Left ventricle myocardium superior (tissue), 1 donor: ENCODE results near the gene USP24. TPM values are rescaled to one million over a fixed set of nuclear protein-coding genes. Genes with fewer than 3 reads are reported as not detected.
"Not testable (repeated sequence)": the region's sequence is repeated elsewhere in the genome, so short reads cannot be mapped to it uniquely, and the experiment has no call there.

Experiments used
- ATAC-seq: fragments of 200-7000 bp; cut with Tn5 transposase; one replicate; pipeline ENCODE4 v1.9.1; 2020; ENCODE audit warnings: mild to moderate bottlenecking, moderate library complexity
- DNase-seq: peaks from one replicate; pipeline ENCODE4 v3.0.0-alpha.2; 2020
- intact Hi-C: fragments of 100-400 bp; cut with micrococcal nuclease; formaldehyde crosslinking; loops from one replicate; pipeline ENCODE4 v1.11.0; 2022
- total RNA-seq: library from RNA; stranded (reverse); fragmentation: NEBNext Ultra II Directional; extraction: Animal tissue kit (Norgen Biotek cat#: 25700); gene quantifications from one replicate; pipeline ENCODE4 v1.2.1, GENCODE V29; 2021
- donor health status: DM: no; HTN: yes; CAD: no; lungs with severe emphysema.

Gene USP24
- total RNA-seq, 1 donor from 2014 or later, result 33.1 TPM

DNA sequence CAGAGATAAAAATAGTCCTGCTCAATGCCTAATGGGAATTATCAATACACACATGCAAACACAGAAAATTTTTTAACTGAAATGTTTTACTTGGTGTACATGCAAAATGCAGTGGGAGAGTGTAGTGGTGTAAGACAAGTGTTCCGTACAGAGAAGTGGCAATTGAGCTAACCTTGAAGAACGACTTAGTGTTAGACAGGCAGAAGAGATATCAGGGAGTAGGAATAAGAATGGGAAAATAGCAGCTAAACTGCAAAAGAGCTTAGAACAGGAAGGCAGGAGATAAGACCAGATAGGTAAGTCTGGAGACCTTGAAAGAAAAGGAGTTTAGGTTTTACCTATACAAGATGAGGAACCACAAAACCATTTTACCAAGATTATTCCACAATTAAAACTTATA, 9.0 kb downstream of the USP24 start:
- intact Hi-C loops, result loop anchor here (10.0 kb wide), 1 partner anchor 51 kb away; no protein-coding TSS in a partner anchor
- ATAC-seq, result peak; percentile 42
- DNase-seq, result no peak

DNA sequence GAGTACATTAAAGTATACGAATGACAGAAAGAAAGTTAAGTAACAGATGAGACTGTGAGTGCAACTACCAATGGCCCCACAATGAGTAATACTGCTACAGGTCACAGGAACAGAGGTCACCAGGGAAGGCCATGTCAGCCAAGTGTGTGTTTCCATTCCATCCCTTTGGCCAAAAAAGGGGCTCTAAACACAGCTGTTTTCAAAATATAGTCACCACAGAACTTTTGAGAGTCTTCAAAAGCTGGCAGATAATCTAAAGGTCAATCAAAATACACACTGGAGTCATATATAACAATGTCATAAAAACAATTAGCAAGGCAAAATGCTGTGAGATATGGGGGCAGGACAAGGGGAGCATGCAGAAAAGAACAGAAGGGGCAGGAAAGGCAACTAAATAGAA, 10.2 kb downstream of the USP24 start:
- DNase-seq (no peak), ATAC-seq (peak; percentile 54)
- intact Hi-C loops, result loop anchor here (10.0 kb wide), 1 partner anchor 50 kb away; no protein-coding TSS in a partner anchor

DNA sequence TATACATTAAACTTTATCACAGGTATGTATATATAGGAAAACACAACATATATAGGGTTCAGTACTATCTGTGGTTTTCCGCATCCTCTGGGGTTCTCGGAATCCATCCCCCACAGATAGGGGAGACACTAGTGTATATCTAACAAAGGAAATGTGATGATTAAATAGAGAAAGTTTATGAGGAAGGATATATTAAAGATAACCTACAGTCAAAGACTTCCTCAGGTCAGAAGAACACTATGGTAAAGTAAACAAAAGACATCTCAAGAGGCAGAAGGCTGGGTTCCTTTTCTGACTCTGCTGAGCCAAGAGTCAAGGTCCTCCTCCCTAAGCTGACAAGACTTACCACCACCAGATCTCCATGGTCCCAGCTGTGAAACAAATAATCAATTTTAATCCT, 12.1 kb downstream of the USP24 start:
- intact Hi-C loops, result loop anchor here (10.0 kb wide), 1 partner anchor 48 kb away; no protein-coding TSS in a partner anchor
- ATAC-seq (no peak), DNase-seq (no peak)

DNA sequence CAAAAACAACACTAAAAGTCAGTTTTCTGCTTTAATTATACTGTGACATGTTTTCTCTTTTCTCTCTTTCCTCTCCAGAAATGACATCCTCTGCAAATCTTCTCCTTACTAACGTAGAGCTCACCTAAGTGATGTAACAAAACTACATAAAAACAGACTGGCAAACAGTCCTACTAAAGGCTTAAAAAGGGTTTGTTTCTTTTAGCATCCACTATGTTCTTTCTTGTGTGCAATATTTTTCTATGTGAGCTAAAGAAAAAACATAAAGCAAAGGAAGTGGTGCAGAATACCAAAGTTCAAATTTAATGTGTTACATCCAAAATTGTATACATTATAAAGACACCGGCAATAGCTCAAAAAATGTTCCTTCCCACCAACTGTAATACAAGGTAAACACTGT, 14.5 kb downstream of the USP24 start:
- ATAC-seq, result no peak
- intact Hi-C loops, result loop anchor here (10.0 kb wide), 1 partner anchor 46 kb away; no protein-coding TSS in a partner anchor
- no peak for DNase-seq

DNA sequence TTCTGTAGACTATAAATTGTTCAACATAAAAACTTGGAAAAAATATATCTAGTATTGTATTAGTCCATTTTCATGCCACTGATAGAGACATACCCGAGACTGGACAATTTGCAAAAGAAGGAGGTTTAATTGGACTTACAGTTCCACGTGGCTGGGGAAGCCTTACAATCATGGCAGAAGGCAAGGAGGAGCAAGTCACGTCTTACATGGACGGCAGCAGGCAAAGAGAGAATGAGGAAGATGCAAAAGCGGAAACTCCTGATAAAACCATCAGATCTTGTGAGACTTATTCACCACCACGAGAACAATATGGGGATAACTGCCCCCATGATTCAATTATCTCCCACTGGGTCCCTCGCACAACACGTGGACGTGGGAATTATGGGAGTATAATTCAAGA, 15.4 kb downstream of the USP24 start:
- intact Hi-C loops, result loop anchor here (10.0 kb wide), 1 partner anchor 45 kb away; no protein-coding TSS in a partner anchor

DNA sequence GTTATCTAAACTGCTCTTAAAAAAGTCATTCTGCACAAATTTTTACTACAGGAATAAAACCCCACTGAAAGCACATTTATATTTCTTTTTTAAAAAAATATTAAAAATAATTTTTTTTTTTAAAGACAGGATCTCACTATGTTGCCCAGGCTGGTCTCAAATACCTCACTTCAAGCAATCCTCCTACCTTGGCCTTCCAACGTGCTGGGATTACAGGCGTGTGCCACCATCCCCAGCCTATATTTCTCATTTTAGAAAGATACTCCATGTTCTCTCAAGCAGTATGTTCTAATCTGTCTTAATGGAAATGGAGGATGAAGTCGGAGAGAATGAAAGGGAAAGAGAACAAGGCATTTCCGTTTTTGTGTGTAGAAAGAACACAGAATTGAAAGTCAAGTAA, 17.1 kb downstream of the USP24 start:
- intact Hi-C loops, result no loop called here
- ATAC-seq (no peak), DNase-seq (no peak)

More for the DNA sequence above, 15.4 kb downstream of the USP24 start:
- ATAC-seq, DNase-seq: not testable (repeated sequence)

DNA sequence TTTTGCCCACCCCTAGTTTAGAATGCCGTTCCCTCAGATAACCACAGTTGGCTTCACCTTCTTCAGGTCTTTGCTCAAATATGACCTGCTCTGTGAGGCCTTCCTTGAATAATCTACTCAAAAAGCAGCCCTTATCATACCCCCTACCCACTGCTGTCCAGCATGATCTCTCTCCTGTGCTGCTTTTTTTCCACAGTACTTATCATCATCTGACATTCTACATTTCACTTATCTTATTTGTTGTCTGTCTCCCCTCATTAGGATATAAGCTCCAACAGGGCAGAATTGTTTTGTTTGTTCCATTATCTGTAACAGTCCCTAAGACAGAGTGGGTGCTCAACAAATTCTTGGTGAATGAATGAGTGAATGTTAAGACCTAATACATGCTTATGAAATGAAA, 18.1 kb downstream of the USP24 start:
- intact Hi-C loops, result no loop called here
- DNase-seq (no peak), ATAC-seq (no peak)

DNA sequence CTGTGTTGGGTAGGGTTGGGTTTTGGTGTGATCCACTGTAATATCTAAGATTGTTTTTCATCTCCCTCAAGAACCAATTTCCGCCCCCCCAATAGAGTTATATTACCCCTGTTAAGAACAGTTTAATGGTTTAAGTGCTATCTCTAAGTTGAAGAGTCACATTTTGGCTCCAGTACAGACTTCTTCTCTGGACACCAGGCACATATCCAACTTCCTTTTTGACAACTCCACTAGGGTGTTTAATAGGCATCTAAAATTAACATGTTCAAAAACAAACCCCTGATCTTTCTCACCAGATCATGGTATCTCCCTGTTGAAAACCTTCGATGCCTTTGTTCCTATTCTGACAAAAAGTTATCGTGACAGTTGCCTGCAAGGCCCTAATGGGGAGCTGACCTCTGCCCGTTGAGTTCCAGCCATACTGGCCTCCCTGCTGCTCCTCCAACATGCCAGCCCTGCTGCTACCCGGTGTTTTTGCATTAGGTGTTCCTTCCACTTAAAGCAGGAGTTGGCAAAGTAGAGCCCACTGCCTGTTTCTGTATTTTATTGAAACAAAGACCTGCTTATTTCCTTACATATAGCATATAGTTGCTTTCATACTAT, 18.6 kb downstream of the USP24 start:
- ATAC-seq (peak; percentile 86), DNase-seq (no peak)
- intact Hi-C loops, result no loop called here

DNA sequence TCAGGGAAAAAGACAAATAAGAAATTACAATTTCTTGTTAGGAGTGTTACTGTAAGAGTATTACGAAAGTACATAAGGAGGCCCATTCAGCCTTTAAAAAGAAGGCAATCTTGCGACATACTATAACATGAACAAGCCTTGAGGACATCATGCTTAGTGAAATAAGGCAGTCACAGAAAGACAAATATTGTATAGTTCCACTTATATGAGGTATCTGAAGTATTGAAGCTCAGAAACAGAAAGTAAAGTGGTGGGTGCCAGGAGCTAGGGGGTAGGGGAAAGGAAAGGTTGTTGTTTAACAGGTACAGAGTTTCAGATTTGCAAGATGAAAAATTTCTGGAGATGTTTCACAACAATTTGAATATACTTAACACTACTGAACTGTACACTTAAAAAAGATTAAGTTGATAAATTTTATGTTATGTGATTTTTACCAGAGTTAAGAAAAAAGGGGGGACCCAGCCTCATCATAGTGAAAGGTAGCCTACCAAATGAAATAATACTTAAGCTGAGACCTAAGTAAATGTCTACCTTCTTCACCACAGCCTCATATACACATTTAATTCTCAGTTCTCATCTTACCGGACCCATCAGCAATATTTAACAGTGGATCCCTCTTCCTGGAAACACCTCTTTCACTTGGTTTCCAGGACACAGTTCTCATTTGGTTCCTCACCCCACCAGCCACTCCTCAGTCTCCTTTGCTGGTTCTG, 19.5 kb downstream of the USP24 start:
- no peak for DNase-seq
- ATAC-seq, result no peak
- intact Hi-C loops, result no loop called here

DNA sequence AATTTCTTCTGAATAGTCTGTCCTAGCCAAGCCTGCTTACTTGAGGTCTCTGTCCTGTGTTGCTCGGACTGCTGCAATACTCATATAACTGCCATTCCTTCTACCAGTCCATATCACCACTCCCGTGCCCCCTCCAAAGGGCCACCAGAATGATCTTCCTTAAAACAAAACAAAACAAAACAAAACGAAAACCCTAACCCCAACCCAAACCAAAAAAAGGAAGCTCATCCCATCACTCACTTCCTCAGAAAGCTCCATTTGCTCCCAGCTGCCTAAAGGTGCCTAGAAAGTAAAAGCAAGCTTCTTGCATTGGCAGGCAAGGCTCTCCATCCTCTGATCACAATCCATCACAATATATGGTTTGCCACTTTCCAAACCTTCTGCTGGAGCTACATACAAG, 20.3 kb downstream of the USP24 start:
- DNase-seq (no peak), ATAC-seq (no peak)
- intact Hi-C loops, result no loop called here

DNA sequence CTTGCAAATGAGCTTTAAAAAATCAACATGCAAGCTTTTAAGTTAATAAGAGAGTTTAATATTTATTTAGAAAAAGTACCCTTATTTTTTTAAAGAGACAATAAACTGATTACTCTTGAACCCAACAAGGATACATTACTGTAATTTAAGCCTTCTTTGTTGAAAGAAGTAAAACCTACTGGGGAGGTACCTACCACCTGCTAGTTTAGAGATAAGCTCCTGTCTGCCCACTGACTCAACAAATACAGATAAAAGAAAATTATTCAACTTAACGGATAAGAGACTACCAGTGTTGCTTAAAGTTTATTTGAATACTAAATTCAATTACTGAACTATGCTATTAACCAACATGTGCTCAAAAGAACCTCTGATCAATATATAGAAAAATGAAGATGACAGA, 23.1 kb downstream of the USP24 start:
- no peak for DNase-seq
- intact Hi-C loops, result no loop called here
- ATAC-seq, result no peak

DNA sequence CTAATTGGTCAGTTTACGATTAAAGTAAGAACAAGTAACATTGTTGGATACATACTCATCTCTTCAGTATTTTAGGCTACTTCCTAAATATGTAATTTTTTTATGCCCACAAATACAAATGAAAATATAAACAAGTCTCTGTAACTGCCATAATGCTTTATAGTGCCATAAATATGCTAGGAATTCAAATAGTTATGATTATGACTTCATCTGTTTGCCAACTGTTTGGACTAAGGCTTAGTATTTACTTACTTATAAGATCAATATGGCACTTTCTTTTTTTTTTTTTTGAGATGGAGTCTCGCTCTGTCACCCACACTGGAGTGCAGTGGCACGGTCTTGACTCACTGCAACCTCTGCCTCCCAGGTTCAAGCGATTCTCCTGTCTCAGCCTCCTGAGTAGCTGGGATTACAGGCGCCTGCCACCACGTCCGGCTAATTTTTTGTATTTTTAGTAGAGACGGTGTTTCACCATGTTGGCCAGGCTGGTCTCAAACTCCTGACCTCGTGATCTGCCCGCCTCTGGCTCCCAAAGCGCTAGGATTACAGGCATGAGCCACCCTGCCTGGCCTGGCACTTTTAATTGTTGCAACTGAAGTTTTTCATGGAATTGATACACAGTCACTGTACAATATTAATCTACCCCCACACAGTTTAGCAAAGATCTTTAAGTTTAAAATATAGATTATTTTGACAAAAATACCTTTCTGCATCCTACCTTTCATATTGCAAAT, 23.8 kb downstream of the USP24 start:
- DNase-seq, intact Hi-C loops, ATAC-seq: not testable (repeated sequence)

DNA sequence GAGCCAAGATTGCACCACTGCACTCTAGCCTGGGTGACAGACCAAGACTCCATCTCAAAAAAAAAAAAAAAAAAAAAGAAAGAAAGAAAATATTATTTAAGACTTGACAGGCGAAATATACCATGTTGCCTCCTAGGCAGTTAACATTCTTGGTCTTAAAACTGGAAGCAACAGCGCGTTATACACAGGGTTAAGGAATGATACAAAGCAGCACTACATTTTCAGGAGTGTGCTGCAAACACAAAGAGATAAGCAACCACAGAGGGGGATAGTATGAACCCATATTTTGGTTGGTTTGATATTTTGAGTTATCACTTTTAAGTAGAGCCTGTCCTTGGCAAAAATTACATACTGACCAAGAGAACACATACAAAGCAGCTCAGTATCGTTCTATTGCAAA, 25.1 kb downstream of the USP24 start:
- ATAC-seq (peak; percentile 22), DNase-seq (no peak)
- intact Hi-C loops, result no loop called here

DNA sequence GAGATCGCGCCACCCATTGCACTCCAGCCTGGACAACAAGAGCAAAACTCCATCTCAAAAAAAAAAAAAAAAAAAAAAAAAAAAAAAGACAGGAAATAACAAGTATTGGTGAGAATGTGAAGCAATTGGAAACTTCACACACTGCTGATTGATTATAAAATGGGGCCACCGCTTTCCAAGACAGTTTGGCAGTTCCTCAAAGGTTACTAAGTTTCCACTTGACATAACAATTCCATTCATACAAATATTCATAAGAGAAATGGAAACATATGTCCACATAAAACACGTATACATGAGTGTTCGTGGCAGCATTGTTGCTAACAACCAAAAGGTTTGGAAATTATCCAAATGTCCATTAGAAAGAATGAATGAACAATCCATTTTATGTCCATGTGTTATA, 26.3 kb downstream of the USP24 start:
- ATAC-seq, result no peak
- intact Hi-C loops, result no loop called here
- DNase-seq, result no peak

DNA sequence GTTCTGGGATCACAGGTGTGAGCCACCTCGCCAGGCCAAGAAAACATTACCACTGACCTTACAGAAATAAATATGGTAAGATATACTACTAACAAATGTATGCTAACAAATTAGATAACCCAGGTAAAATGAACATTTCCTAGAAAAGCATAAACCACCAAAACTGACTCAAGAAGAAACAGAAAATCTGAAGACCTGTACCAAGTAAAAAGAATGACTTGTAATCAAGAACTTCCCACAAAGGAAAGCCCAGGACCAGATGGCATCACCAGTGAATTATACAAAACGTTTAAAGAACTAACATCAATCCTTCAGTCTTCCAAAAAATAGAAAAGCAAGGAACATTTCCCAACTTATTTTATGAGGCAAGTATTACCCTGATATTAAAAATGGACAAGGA, 29.3 kb downstream of the USP24 start:
- ATAC-seq (no peak), DNase-seq (no peak)
- intact Hi-C loops, result no loop called here

DNA sequence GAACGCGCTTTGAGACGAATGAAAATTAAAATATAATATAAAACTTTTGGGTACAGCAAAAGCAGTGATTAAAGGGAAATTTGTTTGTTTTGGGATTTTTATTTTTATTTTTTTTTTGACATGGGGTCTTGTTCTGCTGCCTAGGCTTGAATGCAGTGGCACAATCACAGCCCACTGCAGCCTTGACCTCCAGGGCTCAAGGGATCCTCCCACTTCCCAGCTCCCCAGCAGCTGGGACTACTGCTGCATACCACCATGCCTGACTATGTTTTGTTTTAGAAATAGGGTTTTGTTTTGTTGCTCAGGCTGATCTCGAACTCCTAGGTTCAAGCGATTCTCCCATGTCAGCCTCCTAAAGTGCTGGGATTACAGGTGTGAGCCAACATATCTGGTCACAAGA, 30.3 kb downstream of the USP24 start:
- ATAC-seq (no peak), DNase-seq (no peak)
- intact Hi-C loops, result no loop called here

DNA sequence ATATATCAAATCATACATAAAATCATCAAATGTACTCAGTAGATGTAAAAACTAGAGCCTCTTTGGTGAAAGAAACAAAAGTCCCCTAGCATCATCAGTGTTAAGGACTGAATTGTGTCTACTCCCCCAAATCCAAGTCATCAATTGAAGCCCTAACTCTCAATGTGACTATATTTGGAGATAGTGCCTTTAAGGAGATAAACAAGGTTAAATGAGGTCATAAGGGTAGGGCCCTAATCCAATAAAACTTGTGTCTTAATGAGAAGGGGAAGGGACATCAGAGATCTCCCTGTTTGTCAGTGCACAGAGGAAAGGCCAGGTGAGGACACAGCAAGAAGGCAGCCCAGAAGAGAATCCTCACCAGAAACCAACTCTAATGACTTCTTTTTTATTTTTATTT, 33.5 kb downstream of the USP24 start:
- no peak for ATAC-seq
- no peak for DNase-seq
- intact Hi-C loops, result no loop called here

DNA sequence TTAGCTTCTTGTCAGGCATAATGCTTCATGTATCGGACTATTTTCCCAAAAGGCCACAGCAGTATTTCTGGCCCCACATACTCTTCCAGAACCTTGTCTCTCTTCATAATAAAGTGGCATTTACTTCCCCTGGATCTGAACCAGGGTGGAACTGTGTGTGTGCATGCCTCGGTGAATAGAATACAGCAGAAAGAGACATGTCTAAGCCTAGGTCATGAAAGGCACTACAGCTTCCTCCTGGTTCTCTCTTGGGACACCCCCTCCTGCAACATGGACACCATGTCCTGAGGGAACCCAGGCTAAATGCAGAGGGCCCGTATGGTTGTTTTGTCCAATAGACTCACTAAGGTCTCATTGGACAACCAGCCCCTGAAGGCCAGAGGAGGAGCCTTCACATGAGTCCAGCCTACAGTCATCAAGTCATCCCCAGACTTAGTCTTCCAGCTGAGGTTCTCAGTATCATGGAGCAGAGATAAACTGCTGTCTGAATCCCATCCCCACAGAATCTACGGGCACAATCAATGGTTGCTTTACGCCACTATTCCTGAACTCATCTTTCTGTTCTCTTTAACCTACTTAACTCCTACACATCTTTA, 35.0 kb downstream of the USP24 start:
- intact Hi-C loops, result no loop called here
- ATAC-seq (peak; percentile 24), DNase-seq (no peak)

DNA sequence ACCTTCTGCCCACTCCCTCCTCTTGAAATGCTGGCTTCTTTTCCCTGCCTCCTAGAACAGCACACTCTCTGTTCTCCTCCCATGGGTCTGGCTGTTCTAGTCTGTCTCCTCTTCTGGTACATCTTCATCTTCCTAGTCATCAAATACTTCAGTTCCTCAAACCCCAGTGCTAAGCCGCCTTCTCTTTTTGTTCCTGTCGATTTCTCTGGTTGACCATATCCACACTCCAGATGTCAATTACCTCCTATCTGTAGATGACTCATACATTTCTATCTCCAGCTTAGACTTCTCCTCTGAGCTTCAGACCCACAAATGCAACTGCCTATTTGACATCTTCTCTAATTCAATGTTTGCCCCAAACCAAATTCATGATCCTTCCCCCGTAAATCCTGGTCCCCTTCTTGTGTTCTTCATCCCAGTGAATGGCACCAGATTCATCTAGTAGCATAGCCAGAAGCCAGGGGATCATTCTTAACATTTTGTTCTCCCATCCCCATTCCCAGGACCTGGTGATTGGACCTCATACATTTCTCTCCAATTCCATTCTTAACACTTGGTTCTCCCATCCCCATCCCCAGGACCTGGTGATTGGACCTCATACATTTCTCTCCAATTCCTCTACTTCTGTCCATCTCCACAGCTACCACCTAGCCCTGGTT, 35.9 kb downstream of the USP24 start:
- no peak for DNase-seq
- intact Hi-C loops, result no loop called here
- no peak for ATAC-seq
